Urinary bladder (tissue), 4 donors: ENCODE results near the gene ADARB2. TPM values are rescaled to one million over a fixed set of nuclear protein-coding genes. Genes with fewer than 3 reads are reported as not detected.
A peak's percentile ranks its signal among the peaks of the same experiment; 100 is the strongest.

ENCODE experiments used
- DNase-seq: peaks from one replicate; pipeline ENCODE4 v3.0.0-alpha.2; 2015; ENCODE audit errors: extremely low spot score
- H3K27ac ChIP-seq: one replicate; pipeline ENCODE4 v1.5.1; 2013; ENCODE audit warnings: low read depth, mild to moderate bottlenecking, moderate library complexity
- H3K36me3 ChIP-seq: one replicate; pipeline ENCODE4 v1.6.1; 2013; ENCODE audit warnings: mild to moderate bottlenecking, moderate library complexity; ENCODE audit not compliant: insufficient read depth
- H3K4me1 ChIP-seq: one replicate; pipeline ENCODE4 v1.6.1; 2013; ENCODE audit warnings: mild to moderate bottlenecking, moderate library complexity; ENCODE audit not compliant: insufficient read depth
- H3K4me3 ChIP-seq: one replicate; pipeline ENCODE4 v1.5.1; 2013; ENCODE audit warnings: low read depth, low read length
- WGBS: extraction: QIAGEN DNeasy Blood & Tissue Kit; methylation state at CpG from one replicate; pipeline ENCODE4 v1.1.7; 2013; 5-methylcytosine and 5-hydroxymethylcytosine counted together
- polyA plus RNA-seq: library from polyadenylated mRNA; stranded (reverse); fragments of 200-250 nt; gene quantifications from one replicate; pipeline ENCODE4 v1.2.3, GENCODE V29; 2013
- total RNA-seq: library from RNA; depleted of rRNA; stranded (reverse); fragments of >200 nt; gene quantifications from one replicate; pipeline ENCODE4 v1.2.3, GENCODE V29; 2014
- donor health status: healthy with polysubstance abuse.
- donor health status: healthy.

Gene ADARB2
- total and polyA plus RNA-seq, 2 donors = 0.26 to 1.0 TPM

DNA sequence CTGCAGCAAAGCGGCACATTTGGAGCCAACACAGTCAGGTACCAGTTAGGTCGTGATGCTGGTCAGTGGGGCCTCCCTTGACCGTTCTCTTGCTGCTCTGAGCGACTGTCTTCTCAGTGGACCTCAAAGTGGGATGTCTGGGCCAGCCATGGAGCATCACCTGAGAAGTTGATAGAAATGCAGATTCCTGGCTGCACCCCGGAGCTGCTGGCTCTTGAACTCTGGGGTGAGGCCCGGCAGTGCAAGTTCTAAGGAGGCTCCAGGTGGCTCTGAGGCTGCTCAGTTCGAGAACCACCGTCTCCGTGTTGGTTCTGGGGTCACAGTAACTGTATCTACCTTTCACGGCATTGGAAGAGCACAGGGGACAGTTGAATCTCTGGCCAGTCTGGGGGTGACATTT, 533.6 kb downstream of the ADARB2 start:
- WGBS = 84% methylated on average over 10 of the region's 10 CpGs
- Histone ChIP-seq H3K36me3 (no peaks in the 10 kb centered on the region), H3K27ac (no peak overlapping the region), H3K4me3 (no peak overlapping the region), H3K4me1 (no peaks in the 10 kb centered on the region)
- DNase-seq = no peak

DNA sequence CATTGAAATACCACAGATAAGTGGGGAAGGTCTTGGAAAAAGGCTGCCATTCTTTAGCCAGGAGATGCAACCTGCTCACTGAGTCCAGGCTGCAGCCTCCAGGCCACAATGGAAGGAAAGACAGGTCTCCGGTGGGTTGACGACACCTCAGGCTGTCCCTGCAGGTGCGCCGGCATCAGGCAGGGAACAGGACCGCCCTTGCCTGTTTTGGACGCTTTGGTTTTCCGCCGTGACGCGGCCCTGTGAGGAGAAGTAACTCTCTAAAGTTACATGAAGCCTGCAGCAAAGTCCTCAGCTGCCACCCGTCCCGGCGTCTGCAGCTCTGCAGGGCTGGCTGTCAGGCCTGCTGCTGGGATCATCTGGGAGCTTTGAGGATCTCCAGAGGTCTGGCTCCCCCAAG, 534.1 kb downstream of the ADARB2 start:
- 88% methylated on average over 13 of the region's 13 CpGs for WGBS
- no peak for DNase-seq

DNA sequence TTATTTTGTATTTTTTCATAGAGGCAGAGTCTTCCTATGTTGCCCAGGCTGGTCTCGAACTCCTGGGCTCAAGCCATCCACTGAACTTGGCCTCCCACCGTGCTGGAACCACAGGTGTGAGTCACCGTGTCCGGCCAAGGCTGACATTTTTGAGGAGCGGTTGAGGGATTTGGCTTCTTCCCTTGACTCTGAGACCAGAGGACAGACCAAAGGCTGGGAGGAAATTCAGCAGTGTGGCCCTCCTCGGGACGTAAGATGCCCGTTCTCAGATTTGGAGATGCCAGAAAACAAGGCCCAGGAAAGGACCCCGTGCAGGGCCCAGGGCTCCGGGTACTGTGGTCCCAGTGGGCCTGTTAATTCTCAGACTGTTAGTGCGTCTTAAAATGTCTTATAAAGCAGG, 535.0 kb downstream of the ADARB2 start:
- Histone ChIP-seq H3K27ac (no peak overlapping the region), H3K4me1 (no peaks in the 10 kb centered on the region), H3K4me3 (no peak overlapping the region), H3K36me3 (no peaks in the 10 kb centered on the region)
- no peak for DNase-seq
- WGBS = 86% methylated on average over 11 of the region's 11 CpGs

More for the DNA sequence above, 534.1 kb downstream of the ADARB2 start:
- Histone ChIP-seq H3K27ac (no peak overlapping the region), H3K4me1 (no peaks in the 10 kb centered on the region), H3K36me3 (no peaks in the 10 kb centered on the region), H3K4me3 (no peak overlapping the region)

DNA sequence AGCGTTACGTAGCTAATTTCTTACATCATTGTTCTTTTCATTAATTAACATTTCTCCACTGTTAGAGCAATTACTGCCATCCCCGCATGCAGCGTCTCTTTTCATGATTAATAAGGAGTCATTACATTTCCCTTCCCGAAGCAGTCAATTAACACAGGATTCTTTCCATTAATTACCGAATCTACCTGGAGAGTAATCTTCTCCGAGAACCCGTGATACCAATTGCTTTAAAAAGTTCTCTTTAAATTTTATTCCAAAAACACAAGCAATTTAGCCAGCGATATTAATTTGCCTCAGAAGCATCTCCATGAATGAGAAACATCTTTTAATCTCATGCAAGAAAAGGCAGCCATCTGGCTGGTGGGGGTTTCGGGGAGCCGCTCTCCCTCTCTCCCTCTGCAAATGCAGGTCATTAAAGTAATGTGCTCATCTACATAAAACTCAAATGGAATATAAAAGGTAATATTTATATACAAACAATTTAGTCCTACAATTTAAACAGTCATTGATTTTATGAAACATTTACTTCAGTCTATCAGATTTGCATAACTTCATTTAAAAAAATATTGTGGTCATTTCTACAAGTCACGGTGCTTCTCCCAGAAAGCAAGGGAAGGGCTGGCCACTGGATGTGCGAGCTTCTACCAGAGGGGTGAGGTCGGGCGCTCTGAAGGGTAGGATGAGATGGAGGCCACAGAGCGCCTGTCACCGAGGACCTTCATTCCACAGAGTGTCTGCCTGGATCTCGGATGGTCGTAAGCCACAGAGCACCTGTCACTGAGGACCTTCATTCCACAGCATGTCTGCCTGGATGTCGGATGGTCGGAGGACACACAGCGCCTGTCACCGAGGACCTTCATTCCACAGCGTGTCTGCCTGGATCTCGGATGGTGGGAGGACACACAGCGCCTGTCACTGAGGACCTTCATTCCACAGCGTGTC, 536.2 kb downstream of the ADARB2 start:
- no peak overlapping the region for H3K27ac ChIP-seq
- H3K4me1 ChIP-seq = no peaks in the 10 kb centered on the region
- no peak for DNase-seq
- H3K4me3 ChIP-seq = no peak overlapping the region
- no peaks in the 10 kb centered on the region for H3K36me3 ChIP-seq
- WGBS = 90% methylated on average over 27 of the region's 27 CpGs

DNA sequence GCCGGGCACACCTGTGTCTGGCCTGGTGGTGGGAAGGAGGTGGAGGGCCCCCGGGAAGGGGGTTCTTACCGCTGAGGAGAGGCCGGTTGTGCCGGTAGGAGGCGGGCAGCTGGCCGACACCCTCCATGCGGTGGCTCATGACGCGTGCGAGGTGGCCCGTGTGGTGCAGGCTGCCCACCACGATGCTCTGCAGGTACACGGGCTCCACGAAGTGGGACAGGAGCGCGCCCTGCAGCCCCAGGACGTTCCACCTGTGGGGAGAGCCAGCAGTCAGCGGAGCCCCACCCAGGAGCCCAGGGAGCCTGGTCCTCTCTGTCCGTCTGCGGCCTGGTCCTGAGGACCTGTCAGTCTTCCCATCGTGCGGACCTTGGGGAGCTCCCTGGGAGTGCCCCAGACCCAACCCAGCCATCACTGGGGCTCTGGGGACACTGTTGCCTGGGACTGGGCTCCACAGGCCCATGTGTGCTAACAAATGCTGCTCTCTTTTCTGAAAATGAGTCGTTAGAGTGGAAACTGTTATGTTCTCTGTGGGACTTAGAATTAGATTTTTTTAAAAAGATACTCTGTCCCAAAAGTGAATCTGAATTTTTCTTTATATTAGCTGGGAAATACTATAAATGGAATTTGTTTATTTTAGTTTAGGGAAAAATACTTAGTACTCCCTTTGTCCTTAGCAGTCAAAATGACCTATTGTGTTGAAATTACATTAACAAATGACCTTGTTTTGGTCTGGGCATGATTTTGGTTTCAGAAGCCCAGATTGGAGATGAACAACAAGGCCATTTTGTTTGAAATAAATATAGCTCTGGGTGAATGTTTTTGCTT, 537.2 kb downstream of the ADARB2 start:
- no peak overlapping the region for H3K27ac ChIP-seq
- H3K4me1 ChIP-seq = no peaks in the 10 kb centered on the region
- WGBS = 90% methylated on average over 24 of the region's 24 CpGs
- DNase-seq = no peak
- no peaks in the 10 kb centered on the region for H3K36me3 ChIP-seq
- no peak overlapping the region for H3K4me3 ChIP-seq

DNA sequence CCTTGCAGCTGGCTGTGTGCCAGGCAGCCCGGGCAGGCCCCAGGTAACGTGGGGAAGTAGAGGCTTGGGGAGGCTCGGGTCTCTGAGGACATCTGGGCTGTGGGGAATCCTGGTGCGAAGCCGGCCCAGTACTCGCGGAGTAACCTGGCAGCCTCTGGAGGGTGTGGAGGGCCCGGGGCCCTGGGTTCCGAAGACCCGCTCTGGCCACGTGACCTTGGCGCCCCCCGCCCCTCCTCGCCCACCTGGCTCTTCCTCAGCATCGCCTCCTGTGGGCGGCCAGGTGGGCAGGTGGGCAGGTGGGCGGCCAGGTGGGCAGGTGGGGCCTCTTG, 538.0 kb downstream of the ADARB2 start:
- Histone ChIP-seq H3K4me3 (no peak overlapping the region), H3K36me3 (no peaks in the 10 kb centered on the region), H3K27ac (no peak overlapping the region), H3K4me1 (no peaks in the 10 kb centered on the region)
- DNase-seq = no peak
- WGBS = 81% methylated on average over 17 of the region's 17 CpGs

DNA sequence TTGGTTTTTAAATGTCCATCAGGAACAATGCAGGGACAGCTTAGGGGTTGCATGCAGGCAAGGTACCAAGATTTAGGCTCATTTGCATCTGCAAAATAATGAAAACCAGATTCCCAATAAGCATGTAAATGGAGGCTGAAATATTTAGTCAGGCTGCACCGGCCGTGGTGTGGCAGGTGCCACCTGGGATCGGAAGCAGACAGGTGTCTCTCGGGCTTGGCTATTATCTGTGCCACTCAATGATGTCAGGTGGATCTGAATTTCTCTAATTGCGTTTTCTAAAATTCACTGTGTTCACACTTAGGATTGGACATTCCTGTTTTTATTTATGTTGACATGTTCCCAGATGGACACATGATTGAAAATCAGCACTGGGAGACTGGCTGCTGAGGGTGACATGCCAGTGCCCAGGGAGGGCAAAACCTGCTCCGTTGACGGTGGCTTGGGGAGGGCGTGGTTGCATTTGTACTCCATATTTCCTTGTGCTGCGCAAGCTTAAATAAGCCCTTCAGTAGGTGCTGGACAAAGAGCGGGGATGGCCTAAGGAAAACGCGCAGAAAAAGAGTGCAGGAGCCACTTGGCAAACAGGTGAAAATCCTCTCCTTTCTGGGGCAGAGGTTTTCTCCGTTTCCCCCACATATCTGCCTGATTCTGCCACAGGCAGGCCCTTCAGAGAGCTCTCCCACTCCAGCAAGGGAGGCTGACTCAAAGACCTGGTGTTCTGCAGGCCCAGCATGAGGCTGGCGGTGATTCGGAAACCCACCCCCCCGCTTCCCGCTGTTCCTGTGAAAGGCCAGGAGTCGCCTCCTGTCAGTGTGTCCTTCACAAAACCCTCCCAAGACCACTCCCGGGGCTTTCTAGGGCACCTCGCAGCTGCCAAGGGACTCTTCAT, 538.6 kb downstream of the ADARB2 start:
- Histone ChIP-seq H3K36me3 (no peaks in the 10 kb centered on the region), H3K27ac (no peak overlapping the region), H3K4me1 (no peaks in the 10 kb centered on the region), H3K4me3 (no peak overlapping the region)
- no peak for DNase-seq
- WGBS = 68% methylated on average over 20 of the region's 20 CpGs

DNA sequence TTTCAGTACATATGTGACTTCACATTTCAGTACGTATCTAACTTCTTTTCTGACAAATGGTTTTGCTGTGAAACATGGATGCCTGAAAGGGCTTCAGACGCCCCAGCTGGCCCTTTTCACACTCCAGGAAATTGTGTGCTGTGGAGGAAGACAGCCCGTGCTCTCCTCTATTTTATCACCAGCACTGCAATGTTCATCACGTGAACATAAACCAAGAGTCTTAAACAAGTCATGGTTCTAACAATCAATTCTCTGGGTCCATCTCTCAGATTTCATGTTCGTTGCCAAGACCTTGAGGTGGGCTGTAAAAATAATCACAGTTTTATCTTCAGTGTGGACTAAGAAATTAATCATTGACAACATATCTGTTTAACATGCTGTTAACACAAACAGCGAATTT, 539.9 kb downstream of the ADARB2 start:
- Histone ChIP-seq H3K36me3 (no peaks in the 10 kb centered on the region), H3K27ac (no peak overlapping the region), H3K4me1 (no peaks in the 10 kb centered on the region), H3K4me3 (no peak overlapping the region)
- DNase-seq = peak; percentile 29
- 26% methylated on average over 6 of the region's 6 CpGs for WGBS

DNA sequence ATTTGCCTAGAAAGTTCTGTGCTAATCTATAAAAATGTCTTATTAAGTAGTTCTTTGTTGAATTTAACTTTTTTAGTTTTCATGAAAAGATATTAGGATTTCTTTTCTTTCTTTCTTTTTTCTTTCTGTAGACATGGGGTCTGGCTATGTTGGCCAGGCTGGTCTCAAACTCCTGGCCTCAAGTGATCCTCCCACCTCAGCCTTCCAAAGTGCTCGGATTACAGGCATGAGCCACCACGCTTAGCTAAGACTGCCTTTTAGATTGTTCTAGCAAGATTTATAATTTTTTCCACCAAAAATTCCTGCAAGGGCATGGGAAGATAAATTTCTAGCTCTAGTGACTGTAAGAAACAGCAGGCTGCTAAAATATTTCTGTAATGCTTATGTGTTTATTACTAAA, 540.7 kb downstream of the ADARB2 start:
- Histone ChIP-seq H3K36me3 (no peaks in the 10 kb centered on the region), H3K27ac (no peak overlapping the region), H3K4me1 (no peaks in the 10 kb centered on the region), H3K4me3 (no peak overlapping the region)
- no peak for DNase-seq
- 64% methylated on average over 2 of the region's 2 CpGs for WGBS

DNA sequence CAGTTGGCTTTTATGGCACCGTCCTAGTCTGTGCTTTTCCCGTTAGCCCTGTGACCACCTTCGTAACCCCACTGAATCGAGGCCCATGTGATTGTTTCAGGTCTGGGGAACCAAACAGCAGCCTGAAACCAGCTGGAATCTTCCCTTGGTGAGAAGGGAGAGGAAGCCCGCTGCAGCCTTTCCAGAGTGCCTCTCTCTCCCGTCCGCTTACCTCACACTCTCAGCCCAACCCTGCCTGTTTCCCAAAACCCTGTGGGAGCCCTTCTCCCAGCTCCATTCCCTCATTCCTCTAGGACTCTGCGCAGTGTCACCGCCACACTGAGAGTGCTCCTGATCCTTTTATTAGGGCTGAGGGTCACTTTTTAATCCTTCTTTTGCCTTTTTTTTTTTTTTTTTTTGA, 541.5 kb downstream of the ADARB2 start:
- WGBS = 78% methylated on average over 9 of the region's 9 CpGs
- Histone ChIP-seq H3K4me1 (no peaks in the 10 kb centered on the region), H3K27ac (no peak overlapping the region), H3K36me3 (no peaks in the 10 kb centered on the region), H3K4me3 (no peak overlapping the region)
- DNase-seq = no peak

DNA sequence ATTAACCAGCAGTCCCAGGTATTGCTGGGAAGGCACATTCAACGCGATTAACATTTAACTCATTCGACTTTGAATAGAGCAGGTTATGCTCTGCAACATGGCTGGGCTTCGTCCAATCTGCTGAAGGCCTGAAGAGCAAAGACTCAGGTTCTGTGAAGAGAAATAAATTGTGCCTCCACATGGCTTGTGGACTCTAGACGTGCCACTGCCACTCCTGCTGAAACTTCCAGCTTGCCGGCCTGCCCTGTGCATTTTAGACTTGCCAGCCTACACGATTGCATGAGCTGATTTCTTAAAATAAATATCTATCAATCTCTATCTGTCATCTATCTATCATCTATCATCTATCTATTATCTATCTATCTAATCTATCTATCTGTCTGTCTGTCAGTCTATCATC, 543.2 kb downstream of the ADARB2 start:
- no peaks in the 10 kb centered on the region for H3K36me3 ChIP-seq
- no peak overlapping the region for H3K4me3 ChIP-seq
- H3K27ac ChIP-seq = no peak overlapping the region
- DNase-seq = no peak
- 80% methylated on average over 7 of the region's 7 CpGs for WGBS
- H3K4me1 ChIP-seq = no peaks in the 10 kb centered on the region

DNA sequence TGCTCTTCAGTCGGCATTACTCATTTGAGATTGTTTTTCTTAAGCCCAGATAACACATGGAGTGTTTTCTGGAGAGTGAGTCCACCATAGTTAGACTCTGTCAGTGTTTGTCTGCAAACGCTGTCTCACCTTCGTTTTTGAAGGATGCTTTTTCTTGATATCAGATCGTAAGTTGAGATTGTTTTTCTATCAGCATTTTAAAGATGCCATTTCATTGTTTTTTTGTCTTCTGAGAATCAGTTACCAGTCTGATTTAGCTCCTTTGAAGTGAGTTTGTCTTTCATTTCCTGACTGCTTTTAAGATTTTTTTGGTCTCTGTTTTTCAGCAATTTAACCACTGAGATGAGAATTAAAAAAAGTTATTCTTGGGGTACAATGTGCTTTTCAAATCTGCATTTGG, 543.8 kb downstream of the ADARB2 start:
- Histone ChIP-seq H3K4me1 (no peaks in the 10 kb centered on the region), H3K36me3 (no peaks in the 10 kb centered on the region), H3K4me3 (no peak overlapping the region), H3K27ac (no peak overlapping the region)
- 49% methylated on average over 4 of the region's 4 CpGs for WGBS
- no peak for DNase-seq

DNA sequence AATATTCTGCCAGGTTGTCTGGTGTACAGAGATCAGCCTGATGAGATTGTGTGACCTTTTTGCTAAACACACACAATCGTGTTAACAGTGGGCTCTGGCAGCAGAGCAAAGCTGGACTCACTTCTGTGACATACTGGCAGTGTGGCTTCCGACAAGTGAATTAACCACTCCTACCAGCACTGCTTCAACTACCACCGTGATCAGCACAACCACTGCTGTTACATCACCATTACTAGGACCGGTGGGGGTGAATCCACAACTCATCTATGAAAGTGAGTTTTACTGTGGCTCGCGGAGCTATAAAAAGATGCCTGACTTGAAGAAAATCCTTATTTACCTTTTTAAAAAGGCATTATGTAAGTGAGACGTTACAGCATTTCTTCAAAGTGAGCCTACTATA, 545.6 kb downstream of the ADARB2 start:
- DNase-seq = no peak
- H3K4me1 ChIP-seq = no peaks in the 10 kb centered on the region
- no peaks in the 10 kb centered on the region for H3K36me3 ChIP-seq
- 55% methylated on average over 7 of the region's 7 CpGs for WGBS
- no peak overlapping the region for H3K27ac ChIP-seq
- H3K4me3 ChIP-seq = no peak overlapping the region
